GOT3 (cell line): ENCODE data around the gene AKAP12.

Source experiments
- DNase-seq: peaks from one replicate; lab custom pipeline; 2025; ENCODE audit warnings: mixed read lengths; lab: John Stamatoyannopoulos, UW

Gene AKAP12

DNA sequence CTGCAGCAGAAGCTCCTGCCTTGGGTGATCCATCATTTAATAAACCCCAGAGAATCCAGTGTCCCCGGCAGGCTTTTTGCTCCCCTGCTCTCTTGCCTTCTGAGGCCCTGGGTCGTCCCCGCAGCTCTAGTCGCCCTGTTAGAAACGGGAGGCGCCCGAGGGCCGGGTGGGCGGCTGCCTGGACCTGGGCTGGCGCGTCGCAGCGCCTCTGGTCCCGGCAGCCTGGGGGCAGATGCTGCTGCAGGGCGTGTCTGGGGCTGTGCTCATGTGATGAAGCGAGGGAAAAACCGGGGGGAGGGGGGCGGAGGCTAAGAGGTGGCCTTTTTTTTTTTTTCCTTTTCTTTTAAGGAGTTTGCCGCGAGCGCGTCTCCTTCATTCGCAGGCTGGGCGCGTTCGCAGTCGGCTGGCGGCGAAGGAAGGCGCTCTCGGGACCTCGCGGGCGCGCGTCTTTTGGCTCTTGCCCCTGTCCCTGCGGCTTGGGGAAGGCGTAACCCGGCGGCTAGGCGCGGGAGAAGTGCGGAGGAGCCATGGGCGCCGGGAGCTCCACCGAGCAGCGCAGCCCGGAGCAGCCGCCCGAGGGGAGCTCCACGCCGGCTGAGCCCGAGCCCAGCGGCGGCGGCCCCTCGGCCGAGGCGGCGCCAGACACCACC lies 394 bp downstream of the AKAP12 start:
- no peak for DNase-seq

DNA sequence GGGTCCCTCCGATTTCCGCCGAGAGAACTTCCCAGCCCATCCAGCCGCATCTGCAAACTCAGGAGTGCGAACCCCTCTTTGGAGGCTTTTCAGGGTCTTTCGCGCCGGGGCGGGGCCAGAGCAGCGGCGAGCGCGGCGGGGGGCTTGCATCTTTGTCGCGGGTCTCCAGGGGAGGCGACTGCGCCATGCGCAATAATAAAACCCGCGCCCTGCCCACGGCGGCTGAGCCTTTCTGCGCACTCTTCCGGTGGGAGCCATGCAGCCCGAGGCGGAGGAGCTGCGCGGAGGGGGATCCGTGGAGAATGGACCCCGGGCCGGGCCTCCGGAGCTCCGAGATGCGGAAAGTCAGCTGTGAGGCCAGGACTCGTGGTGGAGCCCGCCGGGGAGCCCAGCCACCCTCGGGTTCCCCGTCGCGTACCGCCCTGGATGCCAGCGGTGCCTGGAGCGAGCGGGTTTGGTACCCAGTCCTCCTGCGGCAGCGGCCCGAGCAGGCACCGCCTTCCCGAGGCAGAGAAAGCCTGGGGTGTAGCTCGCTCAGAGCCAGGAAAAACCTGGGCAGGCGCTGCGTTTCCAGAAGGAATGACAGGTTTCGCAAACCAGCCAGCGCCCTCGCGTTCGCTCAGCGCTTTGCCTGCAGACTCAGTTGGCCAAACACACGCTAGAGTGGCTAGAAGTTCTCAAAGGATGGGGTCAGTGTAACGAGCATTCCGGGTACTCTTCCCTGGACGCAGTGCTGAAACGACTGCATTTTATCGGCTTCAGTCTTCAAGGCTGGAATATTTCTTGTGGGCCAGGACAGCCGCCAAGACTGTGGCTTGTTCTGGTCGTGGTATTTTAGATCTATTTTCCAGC lies 1.2 kb downstream of the AKAP12 start:
- no peak for DNase-seq

DNA sequence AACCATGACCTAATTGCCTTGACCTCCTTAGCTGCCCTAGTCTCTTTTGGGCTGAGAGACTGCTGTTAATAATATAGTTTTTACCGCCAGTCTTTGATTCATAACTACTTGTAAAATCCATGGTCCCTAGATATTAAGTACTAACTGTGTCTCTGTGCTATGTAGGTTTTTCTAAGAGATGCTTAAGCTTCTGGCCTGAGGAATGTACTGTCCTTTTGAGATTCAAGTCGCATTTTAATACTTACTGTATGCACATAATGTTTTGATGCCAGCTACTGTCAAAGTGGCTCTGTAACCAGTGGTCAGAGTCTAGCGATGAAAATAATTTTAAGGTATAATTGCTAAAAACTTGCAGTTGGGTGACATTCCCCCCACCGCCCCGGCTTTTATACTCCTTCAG lies 2.1 kb downstream of the AKAP12 start:
- no peak for DNase-seq

DNA sequence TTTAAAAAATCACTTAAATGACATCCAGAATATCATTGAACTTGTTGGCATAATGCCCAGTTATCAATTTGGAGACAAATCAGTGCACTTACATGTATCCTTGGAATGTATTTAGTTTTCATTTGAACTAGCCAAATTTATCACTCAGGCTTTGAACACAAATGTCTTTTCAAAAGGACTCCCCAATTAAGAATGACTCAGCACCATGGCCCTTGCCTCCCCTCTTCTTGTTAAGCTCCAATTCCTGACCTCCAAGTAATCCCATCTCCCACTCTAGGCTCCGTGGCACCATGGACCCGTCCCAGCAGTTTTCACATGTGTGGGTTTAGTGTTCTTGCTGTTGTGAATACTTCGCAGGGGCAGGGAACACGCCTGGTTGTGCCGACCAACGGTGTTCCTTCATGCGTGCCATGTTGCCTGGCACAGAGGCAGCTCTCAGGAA lies 2.7 kb downstream of the AKAP12 start:
- DNase-seq: no peak

DNA sequence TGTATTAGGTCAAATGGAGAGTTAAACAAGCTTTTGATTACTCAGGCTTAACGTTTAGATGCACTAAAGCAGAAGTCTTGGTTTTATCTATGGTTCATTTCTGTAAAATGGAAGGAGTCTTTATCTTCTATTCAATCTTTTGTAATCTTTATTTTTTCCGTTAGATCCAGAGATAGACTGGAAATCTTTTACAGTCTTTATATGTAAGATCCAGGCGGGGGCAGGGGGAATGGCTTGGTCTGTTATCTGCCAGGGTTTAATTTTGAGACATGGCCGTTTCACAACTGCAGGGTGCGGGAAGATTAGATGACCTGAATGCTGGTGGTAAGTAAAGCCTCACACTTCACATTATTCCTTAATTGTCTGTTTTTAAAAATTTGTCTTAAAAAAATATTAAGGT lies 3.7 kb downstream of the AKAP12 start:
- no peak for DNase-seq

DNA sequence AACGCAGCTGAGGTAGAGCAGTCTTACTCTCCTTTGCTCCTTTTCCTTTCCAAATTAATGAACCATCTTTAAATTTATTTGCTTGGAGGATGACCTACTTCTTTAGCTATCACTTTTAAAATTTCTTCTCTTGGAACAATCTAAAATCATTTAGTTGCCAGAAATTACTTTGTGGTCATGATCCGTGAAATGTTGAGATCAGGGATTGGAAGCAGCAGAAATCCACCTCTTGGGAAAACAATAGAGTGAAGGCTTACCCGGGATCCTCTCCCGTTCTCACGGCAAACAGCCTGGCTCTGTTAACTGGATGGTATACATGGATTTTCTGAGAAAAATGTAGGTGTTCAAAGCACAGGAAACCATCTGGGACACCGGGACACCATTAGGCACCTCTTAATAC lies 7.7 kb downstream of the AKAP12 start:
- no peak for DNase-seq

DNA sequence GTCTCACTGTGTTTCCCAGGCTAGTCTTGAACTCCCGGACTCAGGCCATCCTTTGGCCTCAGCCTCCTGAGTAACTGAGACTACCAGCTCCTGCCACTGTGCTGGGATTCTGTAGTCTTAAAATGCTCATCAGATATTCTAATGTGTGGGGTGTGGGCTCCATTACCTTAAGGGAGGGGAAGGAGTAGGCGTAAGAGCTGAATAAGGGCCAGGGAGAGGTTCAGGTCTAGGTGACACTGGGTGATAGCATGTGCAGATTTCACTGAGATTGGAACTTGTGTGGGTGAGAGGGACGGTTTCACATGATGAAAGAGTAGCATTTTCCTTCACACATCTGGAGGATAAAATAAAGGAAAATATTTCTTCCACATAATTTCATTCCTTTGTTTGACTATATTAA lies 8.5 kb downstream of the AKAP12 start:
- DNase-seq: no peak

DNA sequence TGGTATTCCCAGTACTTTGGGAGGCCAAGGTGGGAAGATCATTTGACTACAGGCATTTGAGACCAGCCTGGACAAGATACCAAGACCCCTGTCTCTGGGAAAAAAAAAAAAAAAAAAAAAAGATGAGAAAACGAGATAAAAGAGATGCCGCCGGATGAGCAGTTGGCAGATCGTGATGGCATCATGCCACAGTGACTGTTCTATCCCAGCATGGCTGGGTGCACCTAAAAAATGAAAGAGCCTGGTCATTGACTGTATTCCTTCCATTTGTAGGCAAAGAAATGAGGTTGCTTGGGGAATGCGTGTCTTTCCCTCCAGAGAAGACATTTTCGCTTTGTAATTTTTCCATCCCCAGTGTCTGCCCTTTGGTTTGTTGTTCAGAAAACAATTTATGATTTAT lies 12.9 kb downstream of the AKAP12 start:
- no peak for DNase-seq

DNA sequence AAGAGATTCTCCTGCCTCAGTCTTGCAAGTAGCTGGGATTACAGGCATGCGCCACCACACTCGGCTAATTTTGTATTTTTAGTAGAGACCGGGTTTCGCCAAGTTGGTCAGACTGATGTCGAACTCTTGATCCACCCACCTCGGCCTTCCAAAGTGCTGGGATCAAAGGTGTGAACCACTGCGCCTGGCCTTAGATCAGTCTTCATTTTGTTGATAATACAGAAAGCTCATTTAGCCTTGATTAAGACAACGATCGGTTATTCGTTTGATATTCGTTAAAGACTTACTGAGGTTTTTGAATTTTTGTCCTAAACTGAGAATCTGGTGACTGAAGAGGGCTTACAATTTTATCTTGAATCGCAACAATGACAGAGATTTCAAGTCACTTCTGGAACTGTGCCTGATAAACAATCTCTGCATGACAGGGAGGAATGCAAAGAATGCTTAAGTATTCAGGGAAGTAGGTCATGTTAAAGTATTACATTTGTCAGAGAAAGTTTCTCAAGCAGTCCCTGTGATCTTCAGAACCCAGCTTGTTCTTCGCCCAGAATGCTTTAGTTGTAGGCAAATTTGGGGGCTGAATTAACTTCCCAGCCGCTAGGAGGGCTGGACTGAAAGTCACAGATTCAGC lies 14.8 kb downstream of the AKAP12 start:
- DNase-seq: no peak

DNA sequence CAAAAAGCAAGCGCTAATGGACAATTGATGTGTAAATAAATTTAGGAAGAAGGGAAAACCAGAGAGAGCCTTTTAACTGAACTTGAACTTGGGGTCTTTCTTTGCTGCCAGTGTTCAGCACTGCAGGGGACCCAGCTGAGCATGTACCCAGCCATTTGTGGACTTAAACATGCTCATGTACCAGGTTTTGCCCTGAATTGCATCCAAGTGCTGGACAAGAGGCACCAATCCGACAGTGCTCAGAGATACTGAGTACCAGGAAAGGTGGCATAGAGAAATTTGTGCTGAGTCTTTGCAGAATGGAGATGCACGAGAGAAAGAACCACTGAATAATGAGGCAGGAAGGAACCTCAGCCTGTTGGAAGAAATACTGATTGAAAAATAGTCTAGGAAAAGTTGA lies 16.0 kb downstream of the AKAP12 start:
- DNase-seq: no peak

DNA sequence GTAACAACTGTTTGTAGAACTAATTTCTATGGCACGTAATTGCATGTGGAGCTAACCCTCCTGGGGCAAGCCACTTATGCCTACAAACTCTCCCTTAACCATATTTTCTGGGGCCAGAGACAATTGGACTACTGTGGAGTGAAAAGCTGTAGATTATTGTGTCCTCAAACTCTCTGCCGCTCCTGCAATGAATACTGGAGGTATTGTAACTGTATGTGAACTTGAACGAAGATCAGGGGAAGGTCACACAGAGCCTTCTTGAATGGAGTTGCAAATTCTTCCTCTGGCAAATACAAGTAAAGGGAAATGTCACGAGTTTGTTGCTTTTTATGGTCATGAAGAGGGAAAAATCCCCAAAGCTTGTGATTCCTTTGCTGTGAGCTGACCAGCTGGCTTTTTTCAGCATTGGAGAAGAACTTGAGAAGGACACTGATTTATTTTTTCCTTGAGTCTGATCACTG lies 18.2 kb downstream of the AKAP12 start:
- no peak for DNase-seq

DNA sequence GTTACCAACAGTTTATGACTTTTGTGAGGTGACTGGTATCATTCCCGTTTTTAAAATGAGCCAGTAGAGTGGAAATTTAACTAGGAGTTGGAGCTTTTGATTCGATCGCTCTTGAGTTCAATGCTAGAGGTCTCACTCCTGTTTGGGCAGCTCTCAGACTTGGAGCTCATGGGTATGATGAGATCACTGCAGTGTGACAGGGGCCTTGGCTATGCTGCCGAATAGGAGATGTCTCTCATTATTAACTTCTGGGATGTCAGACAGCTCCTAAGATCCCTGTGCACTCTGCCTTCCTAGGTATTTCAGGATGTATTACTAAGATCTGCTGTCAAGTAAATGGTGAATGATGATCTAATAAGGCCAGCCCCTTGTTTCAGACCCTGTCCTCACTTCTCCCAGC lies 20.4 kb downstream of the AKAP12 start:
- DNase-seq: no peak

DNA sequence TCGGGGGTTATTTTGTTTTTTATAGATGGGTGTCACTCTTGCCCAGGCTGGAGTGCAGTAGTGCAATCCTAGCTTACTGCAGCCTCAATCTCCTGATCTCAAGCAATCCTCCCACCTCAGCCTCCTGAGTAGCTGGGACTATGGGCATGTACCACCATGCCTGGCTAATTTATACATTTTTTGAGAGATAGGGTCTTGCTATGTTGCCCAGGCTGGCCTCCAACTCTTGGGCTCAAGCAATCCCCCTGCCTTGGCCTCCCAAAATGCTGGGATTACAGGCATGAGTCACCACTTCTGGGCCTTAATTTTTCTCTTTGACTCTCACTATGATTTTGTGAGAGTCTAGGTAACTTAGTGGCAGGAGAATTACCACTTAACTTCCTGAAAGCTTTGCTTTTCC lies 23.3 kb downstream of the AKAP12 start:
- DNase-seq: no peak

DNA sequence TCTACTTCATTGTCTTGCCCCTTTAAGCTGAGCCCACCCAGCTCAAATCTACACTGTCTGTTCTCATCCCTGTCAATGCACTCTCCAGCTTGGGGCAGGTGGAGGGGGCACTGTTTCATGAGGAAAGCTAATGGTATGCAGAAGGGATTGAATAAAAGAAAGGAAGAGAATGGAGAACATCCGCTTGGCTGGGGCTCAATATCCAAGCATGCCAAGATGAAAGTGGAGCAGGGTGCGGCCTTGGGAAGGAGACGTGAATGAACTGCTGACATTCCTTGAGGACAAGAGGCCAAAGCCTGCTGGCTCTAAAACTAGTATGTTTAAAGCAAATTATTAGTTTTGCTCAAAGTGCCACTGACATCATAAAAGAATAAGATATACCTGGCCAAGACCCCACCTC lies 24.2 kb downstream of the AKAP12 start:
- DNase-seq: no peak

DNA sequence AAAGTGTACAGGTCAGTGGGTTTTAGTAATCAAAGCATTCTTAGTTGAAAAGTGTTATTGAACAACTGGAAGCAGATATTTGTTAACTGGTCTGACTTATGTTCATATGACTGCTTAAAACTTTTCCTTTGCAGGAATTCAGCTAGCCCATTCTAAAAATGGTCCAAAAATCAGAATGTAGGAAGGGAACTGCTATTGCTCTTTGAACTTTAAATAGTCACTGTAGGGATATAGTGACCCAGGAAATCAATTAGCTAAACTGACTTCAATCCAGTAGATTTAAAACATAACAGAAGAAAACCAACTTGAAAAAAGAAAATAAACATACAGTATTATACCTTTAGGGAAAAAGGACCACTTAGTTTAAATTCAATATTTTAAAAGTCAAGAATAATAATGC lies 25.5 kb downstream of the AKAP12 start:
- DNase-seq: no peak

DNA sequence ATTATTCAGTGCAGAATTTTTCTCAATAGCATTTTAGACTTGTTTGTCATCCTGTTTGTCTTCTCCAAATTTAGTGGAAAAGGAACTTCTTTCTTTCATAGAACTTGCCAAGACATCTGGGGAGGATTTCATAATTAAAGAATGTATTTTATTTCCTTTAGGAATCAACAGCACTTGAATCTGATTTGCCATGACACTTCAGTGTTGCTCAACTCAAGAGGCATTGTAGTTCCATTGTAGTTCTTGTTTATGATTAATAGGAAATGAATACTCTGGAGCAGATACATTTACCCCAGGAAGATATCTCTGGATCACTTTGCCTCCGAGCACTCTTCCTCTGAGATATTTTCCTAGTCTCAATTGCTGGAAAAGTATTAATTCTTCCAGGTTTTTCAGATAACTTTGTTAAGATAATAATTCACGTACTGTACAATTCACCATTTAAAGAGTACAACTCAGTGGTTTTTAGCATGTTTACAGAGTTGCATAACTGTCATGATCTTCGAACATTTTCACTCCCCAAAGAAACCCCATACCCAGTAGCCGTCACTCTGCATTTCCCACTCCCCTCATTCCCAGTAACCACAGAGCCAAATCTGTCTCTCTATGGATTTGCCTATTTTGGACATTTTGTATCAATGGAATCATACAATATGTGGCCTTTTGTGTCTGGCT lies 29.7 kb downstream of the AKAP12 start:
- no peak for DNase-seq

DNA sequence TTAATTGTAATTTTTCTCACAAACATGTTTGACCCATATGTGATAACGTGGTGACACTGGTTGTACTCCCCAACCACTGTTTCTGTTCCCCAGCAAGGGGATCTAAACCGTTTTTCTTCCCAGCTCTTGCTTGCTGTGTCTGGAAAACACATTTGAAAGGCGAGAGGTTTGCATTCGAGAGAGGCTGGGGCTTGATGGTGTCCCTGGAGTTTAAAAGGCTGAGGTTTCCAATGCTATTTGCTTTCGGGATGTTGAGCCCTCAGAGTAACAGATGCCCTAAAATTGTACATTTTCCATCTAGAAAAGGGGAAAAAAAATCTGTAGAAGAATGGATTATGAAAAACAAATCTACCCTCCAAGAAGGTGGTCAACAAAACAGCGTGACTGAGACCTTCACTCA lies 35.4 kb downstream of the AKAP12 start:
- DNase-seq: no peak

DNA sequence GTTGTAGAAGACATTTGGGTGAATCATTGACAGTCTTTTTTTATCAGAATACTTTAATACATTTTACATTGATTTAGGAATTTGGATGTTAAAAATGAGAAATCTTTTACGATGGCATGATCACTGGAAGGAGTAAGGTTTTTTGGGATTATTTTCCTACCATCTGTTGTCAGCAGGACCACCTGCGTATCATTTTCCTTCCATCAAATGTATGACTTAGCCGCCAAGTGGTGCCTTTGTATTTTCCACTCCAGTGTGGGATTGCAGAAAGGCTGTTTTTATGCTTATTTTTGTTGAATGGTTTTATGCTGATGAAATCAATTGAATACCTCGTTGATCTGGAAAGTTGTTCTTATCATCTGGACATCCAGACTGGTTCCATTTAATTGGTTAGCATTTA lies 35.8 kb downstream of the AKAP12 start:
- DNase-seq: no peak

DNA sequence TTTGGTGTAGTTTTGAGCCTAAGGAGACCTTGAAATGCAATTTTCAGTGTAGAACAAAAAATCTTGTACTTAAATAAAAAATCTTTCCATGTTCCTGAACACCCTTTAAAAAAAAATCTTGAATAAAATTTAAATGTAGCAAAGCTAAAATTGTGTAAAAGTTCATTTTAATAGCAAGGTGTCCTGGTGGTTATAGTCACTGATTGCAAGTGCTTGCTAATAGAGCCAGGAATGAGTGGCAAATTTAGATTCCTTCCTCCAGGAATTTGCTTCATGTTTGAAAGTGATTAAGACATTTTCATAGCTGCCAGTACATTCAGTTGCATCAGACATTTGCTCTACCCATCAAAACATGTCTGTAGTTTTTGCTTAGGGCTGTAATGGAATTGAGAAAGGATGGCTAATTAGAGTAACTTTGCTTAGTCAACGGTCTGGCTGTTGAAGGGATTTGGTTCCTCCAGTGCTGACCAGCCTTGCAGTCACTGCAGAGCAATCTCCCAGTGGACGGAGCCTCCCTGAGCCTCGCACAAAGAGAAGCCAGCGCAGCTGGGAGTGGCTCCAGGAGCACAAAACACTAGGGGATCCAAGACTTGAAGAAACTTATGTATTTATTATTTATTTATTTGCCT lies 36.5 kb downstream of the AKAP12 start:
- peak; percentile 15 for DNase-seq

DNA sequence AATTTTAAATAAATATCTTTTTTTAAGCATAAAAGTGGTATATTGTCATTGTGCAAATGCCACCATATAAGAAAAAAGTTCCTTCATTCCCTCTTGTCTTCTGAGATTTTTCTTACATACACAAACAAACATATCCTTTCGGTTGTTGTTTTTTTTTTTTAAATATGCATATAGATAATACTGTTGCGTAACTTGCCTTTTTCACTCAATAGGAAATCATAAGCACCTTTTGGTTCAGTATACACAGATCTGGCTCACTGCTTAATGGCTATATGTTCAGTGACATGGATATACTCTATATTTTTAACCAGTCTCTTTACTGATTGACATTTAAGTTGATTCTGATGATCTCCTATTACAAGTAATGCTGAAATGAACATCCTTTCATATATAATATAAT lies 40.1 kb downstream of the AKAP12 start:
- DNase-seq: no peak

DNA sequence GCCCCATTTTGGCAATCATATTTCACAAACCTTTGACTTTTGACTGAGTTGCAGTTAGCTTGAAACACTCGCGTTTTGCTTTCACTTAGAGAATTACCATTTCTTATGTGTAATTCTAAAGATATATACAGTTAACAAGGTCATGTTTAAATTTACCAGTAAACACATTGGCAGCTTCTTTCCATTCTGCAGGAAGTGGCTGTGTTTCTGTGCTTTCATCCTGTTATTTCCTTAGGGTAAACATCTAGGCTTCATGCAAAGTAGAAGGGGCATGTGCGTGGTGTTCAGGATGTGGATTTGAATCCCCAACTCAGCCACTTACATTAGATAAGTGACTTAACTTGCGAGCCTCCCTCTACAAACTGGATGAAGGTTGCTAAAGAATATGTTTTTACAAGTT lies 41.1 kb downstream of the AKAP12 start:
- DNase-seq: no peak

DNA sequence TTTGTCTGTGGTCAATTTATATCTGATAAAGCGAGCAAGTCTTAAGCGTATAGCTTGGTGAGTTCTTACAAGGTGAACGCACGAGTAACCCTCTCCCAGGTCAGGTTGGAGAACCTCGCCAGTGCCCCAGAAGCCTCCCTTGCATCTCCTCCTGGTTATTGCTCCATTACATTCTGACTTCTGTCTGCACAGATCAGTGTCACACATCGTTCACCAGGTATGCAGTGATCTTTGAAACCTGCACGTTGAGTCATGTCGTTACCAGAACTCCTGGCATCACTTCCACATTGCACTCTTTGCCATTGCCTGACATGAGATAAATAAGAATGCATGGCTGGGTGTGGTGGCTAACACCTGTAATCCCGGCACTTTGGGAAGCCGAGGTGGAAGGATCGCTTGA lies 44.2 kb downstream of the AKAP12 start:
- DNase-seq: no peak
